Naive thymus-derived CD8-positive, alpha-beta T cell (primary cell): ENCODE results near the gene IQSEC1. TPM values are rescaled to one million over a fixed set of nuclear protein-coding genes. Genes with fewer than 3 reads are reported as not detected.
"Not testable (repeated sequence)": the region's sequence is repeated elsewhere in the genome, so short reads cannot be mapped to it uniquely, and the experiment has no call there.

Experiments used
- ATAC-seq, 2 donors: fragments of 150-1000 bp; cut with Tn5 transposase in 1 of 2; sonication (Bioruptor Pico), chemical (Tn5 transposase) in 1 of 2; 1 replicate in 1 of 2; 2 replicates in 1 of 2; pipeline ENCODE4 v1.10.0; 2021; ENCODE audit warnings: mild to moderate bottlenecking in 2 of 2, moderate library complexity in 2 of 2
- POLR2A ChIA-PET: fragments of 350-600 bp; sonication (Branson Sonifier 250); formaldehyde crosslinking; loops from one replicate; lab custom pipeline; 2021; ENCODE audit warnings: antibody characterized with exemption; lab: Charles Lee
- DNase-seq, 10 donors: peaks; one replicate each; pipeline versions ENCODE4 v3.0.0 to v3.0.0-alpha.2; 2020 to 2022
- H3K27ac Mint-ChIP-seq, 10 donors: one replicate each; pipeline ENCODE4 v1.8.0; 2020 to 2022; ENCODE audit warnings: mild to moderate bottlenecking in 10 of 10, mixed read lengths in 10 of 10, moderate library complexity in 4 of 10, inconsistent platforms in 1 of 10
- H3K27me3 Mint-ChIP-seq, 5 donors: one replicate each; pipeline ENCODE4 v1.8.0; 2021 to 2022; ENCODE audit warnings: mixed read lengths in 5 of 5
- H3K36me3 Mint-ChIP-seq, 3 donors: one replicate each; pipeline ENCODE4 v1.8.0; 2020 to 2022; ENCODE audit warnings: mixed read lengths in 3 of 3, mild to moderate bottlenecking in 2 of 3, inconsistent platforms in 1 of 3
- H3K4me1 Mint-ChIP-seq, 4 donors: one replicate each; pipeline ENCODE4 v1.8.0; 2021 to 2022; ENCODE audit warnings: mixed read lengths in 4 of 4
- H3K4me3 Mint-ChIP-seq, 10 donors: one replicate each; pipeline ENCODE4 v1.8.0; 2020 to 2022; ENCODE audit warnings: mild to moderate bottlenecking in 10 of 10, mixed read lengths in 10 of 10, moderate library complexity in 6 of 10, inconsistent platforms in 1 of 10
- H3K9me3 Mint-ChIP-seq, 9 donors: one replicate each; pipeline ENCODE4 v1.8.0; 2020 to 2022; ENCODE audit warnings: mixed read lengths in 9 of 9, mild to moderate bottlenecking in 3 of 9, inconsistent platforms in 1 of 9, moderate library complexity in 1 of 9
- polyA plus RNA-seq, 3 donors: library from polyadenylated mRNA; unstranded; fragments of 300-500 nt; fragmentation: Illumina TruSeq; gene quantifications; one replicate each; pipeline ENCODE4 v1.2.3, GENCODE V29; 2021
- total RNA-seq, 8 experiments: library from RNA in 2 of 8; stranded (reverse) in 2 of 8; gene quantifications; one replicate each; pipeline ENCODE4 v1.2.3 and lab custom pipeline; 2021 to 2026

Gene IQSEC1
- total and polyA plus RNA-seq, 5 experiments from 2014 or later = 13.7 to 47.7 (median 23.7) TPM

GRCh38 chr3:12862387-12862786, 210.8 kb downstream of the IQSEC1 start:
- Mint-ChIP-seq H3K4me3 (no peak overlapping the region), H3K27me3 (peaks cover 2 to 16% (median 5%) of the 10 kb centered on the region in 5 donors), H3K27ac (no peak overlapping the region), H3K4me1 (peaks cover 0 to 2% (median 0%) of the 10 kb centered on the region in 4 donors), H3K36me3 (peaks cover 0 to 4% (median 0%) of the 10 kb centered on the region in 3 donors), H3K9me3 (peaks cover 0 to 15% (median 5%) of the 10 kb centered on the region in 9 donors)
- no peak for ATAC-seq
- POLR2A ChIA-PET = no interaction called here
- no peak for DNase-seq

- POLR2A ChIA-PET = no interaction called here
- H3K27me3 Mint-ChIP-seq = peaks cover 0 to 11% (median 4%) of the 10 kb centered on the region in 5 donors
These were observed 211.6 kb downstream of the IQSEC1 start for GRCh38 chr3:12861611-12862010.

GRCh38 chr3:12859840-12860239, 213.4 kb downstream of the IQSEC1 start:
- DNase-seq (no peak), ATAC-seq (no peak)
- POLR2A ChIA-PET = no interaction called here
- peaks cover 0 to 5% (median 0%) of the 10 kb centered on the region in 9 donors for H3K9me3 Mint-ChIP-seq
- no peaks in the 10 kb centered on the region for H3K36me3 Mint-ChIP-seq
- peak overlapping the region in 1 of 10 donors; percentile 60 for H3K27ac Mint-ChIP-seq
- H3K27me3 Mint-ChIP-seq = peaks cover 0 to 9% (median 3%) of the 10 kb centered on the region in 5 donors
- no peak overlapping the region for H3K4me3 Mint-ChIP-seq
- no peaks in the 10 kb centered on the region for H3K4me1 Mint-ChIP-seq

More at GRCh38 chr3:12861611-12862010, 211.6 kb downstream of the IQSEC1 start:
- DNase-seq (no peak), ATAC-seq (no peak)
- Mint-ChIP-seq H3K4me3 (no peak overlapping the region), H3K4me1 (peaks cover 0 to 2% (median 0%) of the 10 kb centered on the region in 4 donors), H3K27ac (peak overlapping the region in 2 of 10 donors; percentile 13 to 76), H3K36me3 (peaks cover 0 to 4% (median 0%) of the 10 kb centered on the region in 3 donors), H3K9me3 (peaks cover 0 to 15% (median 5%) of the 10 kb centered on the region in 9 donors)

GRCh38 chr3:12856626-12857025, 216.6 kb downstream of the IQSEC1 start:
- ATAC-seq (no peak), DNase-seq (no peak)
- Mint-ChIP-seq H3K27me3 (peaks cover 0 to 13% (median 4%) of the 10 kb centered on the region in 5 donors), H3K9me3 (no peaks in the 10 kb centered on the region), H3K27ac (no peak overlapping the region), H3K4me1 (no peaks in the 10 kb centered on the region), H3K4me3 (no peak overlapping the region), H3K36me3 (no peaks in the 10 kb centered on the region)
- POLR2A ChIA-PET = no interaction called here

GRCh38 chr3:12854565-12854964, 218.7 kb downstream of the IQSEC1 start:
- Mint-ChIP-seq H3K36me3 (no peaks in the 10 kb centered on the region), H3K27ac (no peak overlapping the region), H3K27me3 (peaks cover 0 to 15% (median 7%) of the 10 kb centered on the region in 5 donors), H3K4me1 (peaks cover 0 to 3% (median 0%) of the 10 kb centered on the region in 4 donors), H3K4me3 (no peak overlapping the region), H3K9me3 (peaks cover 0 to 1% (median 0%) of the 10 kb centered on the region in 9 donors)
- ATAC-seq = no peak
- DNase-seq = no peak
- POLR2A ChIA-PET = interaction anchor here (1.6 kb wide), 1 partner anchor 13 kb away, joined by 6 read pairs; the partner anchor contains the start of gene RPL32

GRCh38 chr3:12853847-12854246, 219.4 kb downstream of the IQSEC1 start:
- not testable (repeated sequence) for H3K4me1 Mint-ChIP-seq, H3K27ac Mint-ChIP-seq, H3K36me3 Mint-ChIP-seq, H3K4me3 Mint-ChIP-seq, ATAC-seq, H3K9me3 Mint-ChIP-seq, DNase-seq
- peaks cover 0 to 13% (median 7%) of the 10 kb centered on the region in 5 donors for H3K27me3 Mint-ChIP-seq
- POLR2A ChIA-PET = interaction anchor here (0.9 kb wide), 1 partner anchor 13 kb away, joined by 3 read pairs; the partner anchor contains the start of gene RPL32

- no peak for DNase-seq
- no peak for ATAC-seq
- Mint-ChIP-seq H3K27ac (no peak overlapping the region), H3K36me3 (no peaks in the 10 kb centered on the region), H3K27me3 (peaks cover 0 to 12% (median 7%) of the 10 kb centered on the region in 5 donors), H3K4me3 (no peak overlapping the region), H3K4me1 (peaks cover 0 to 3% (median 0%) of the 10 kb centered on the region in 4 donors), H3K9me3 (peaks cover 0 to 1% (median 0%) of the 10 kb centered on the region in 9 donors)
- POLR2A ChIA-PET = interaction anchor here (1.1 kb wide), 1 partner anchor 11 kb away, joined by 6 read pairs; the partner anchor contains the start of gene RPL32
These were observed 221.0 kb downstream of the IQSEC1 start for GRCh38 chr3:12852201-12852600.

Other genes starting within 250 kb of the IQSEC1 start
- gene RPL32, start 231.9 kb downstream of the IQSEC1 start, total RNA-seq = 1,000 to 10,000 TPM; 4,123 to 4,303 TPM
- gene RPL32, start 231.9 kb downstream of the IQSEC1 start, polyA plus RNA-seq = 1,000 to 10,000 TPM; 4,376 to 5,220 (median 4,420) TPM